Adrenal gland (tissue), 12 donors: ENCODE measurements around the gene ANXA10. TPM values are rescaled to one million over a fixed set of nuclear protein-coding genes. Genes with fewer than 3 reads are reported as not detected.
"Not testable (repeated sequence)": the region's sequence is repeated elsewhere in the genome, so short reads cannot be mapped to it uniquely, and the experiment has no call there.

Source experiments
- DNase-seq, 7 donors: peaks; one replicate each; pipeline ENCODE4 v3.0.0-alpha.2; 2019 to 2020
- H3K27ac ChIP-seq, 5 donors: fragments of 200-600 bp; sonication (generic) in 4 of 5; 1 replicate in 3 of 5; 2 replicates in 2 of 5; pipeline versions ENCODE4 v1.5.1 to v1.8.0; 2016 to 2020; ENCODE audit warnings: mild to moderate bottlenecking in 1 of 5
- H3K27me3 ChIP-seq: fragments of 200-600 bp; 2 replicates; pipeline ENCODE4 v1.8.0; 2021
- H3K36me3 ChIP-seq, 2 donors: fragments of 200-600 bp; replicated peaks in 1 of 2; 1 replicate in 1 of 2; 2 replicates in 1 of 2; pipeline versions ENCODE4 v1.5.1 to v1.8.0; 2018 to 2022
- H3K4me1 ChIP-seq, 2 donors: fragments of 200-600 bp; replicated peaks in 1 of 2; 1 replicate in 1 of 2; 2 replicates in 1 of 2; pipeline versions ENCODE4 v1.5.1 to v1.8.0; 2018 to 2021
- H3K4me3 ChIP-seq, 4 donors: fragments of 200-600 bp; sonication (generic) in 3 of 4; one replicate each; pipeline ENCODE4 v1.5.1; 2016 to 2018
- H3K9me3 ChIP-seq, 3 donors: fragments of 200-600 bp; sonication (generic) in 1 of 3; replicated peaks in 1 of 3; 1 replicate in 2 of 3; 2 replicates in 1 of 3; pipeline versions ENCODE4 v1.5.1 to v1.8.0; 2016 to 2021
- CTCF ChIP-seq, 6 experiments: fragments of 450-650 bp in 4 of 6; fragments of 200-600 bp in 2 of 6; sonication (generic) in 1 of 6; IDR thresholded peaks; 1 replicate in 5 of 6; 2 replicates in 1 of 6; pipeline versions ENCODE4 v1.5.1 to v1.8.0; 2016 to 2021; ENCODE audit warnings: antibody characterized with exemption in 6 of 6, mild to moderate bottlenecking in 2 of 6, moderate library complexity in 1 of 6
- POLR2A ChIP-seq, 2 donors: fragments of 450-650 bp; IDR thresholded peaks; one replicate each; pipeline ENCODE4 v1.6.1; 2017; ENCODE audit warnings: antibody characterized with exemption in 2 of 2, mild to moderate bottlenecking in 2 of 2, moderate library complexity in 1 of 2
- WGBS, 4 donors: extraction: QIAGEN DNeasy Blood & Tissue Kit in 2 of 4; methylation state at CpG; one replicate each; pipeline versions ENCODE4 v1.1.5 to v1.1.7; 2013 to 2017; 5-methylcytosine and 5-hydroxymethylcytosine counted together
- intact Hi-C, 2 donors: fragments of 100-400 bp; cut with DNase I; formaldehyde crosslinking; loops; one replicate each; pipeline versions ENCODE4 v1.14.1 to v1.15.0; 2022 to 2023
- polyA plus RNA-seq, 3 donors: library from polyadenylated mRNA; stranded (reverse); fragments of 200-250 nt in 2 of 3; fragments of 350-450 nt in 1 of 3; fragmentation: Illumina TruSeq in 1 of 3; extraction: RNeasy Lipid Tissue Mini Kit (QIAGEN cat#74804) in 1 of 3; gene quantifications; one replicate each; pipeline ENCODE4 v1.2.3, GENCODE V29; 2013 to 2014
- total RNA-seq, 9 donors: library from RNA; depleted of rRNA in 4 of 9; stranded (reverse); fragments of >200 nt in 4 of 9; fragments of 120-200 nt in 1 of 9; fragmentation: NEBNext Ultra II Directional in 1 of 9; extraction: Animal tissue kit (Norgen Biotek cat#: 25700) in 1 of 9; gene quantifications; one replicate each; pipeline versions ENCODE4 v1.1.0 to v1.2.4, GENCODE V29; 2013 to 2023
- donor health status: healthy with polysubstance abuse.
- donor health status: Bipolar disorder and iron deficiency.
- donor health status: DM: yes; HTN: yes; CAD: no.
- donor health status: DM: no; HTN: no; CAD: no.
- donor health status: DM: no; HTN: no; CAD: no.
- donor health status: DM: yes; HTN: yes; CAD: no.

ANXA10 gene
- total and polyA plus RNA-seq, 12 donors: 0.17 TPM; not detected in 11

DNA sequence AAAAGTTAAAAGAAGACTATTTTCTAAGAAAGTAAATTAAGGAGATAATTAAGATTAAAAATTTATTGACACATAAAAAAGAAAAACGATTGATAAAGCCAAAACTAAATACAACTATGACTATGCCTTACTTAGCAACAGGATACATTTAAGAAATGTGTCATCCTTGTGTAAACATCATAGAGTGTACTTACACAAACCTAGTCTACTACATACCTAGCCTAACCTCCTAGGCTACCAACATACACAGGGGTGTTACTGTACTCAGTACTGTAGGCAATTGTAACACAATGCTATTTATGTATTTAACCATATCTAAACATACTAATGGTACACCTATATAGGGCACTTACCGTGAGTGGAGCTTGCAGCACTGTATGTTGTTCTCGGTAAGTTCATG, 108.3 kb downstream of the ANXA10 start:
- intact Hi-C loops: no loop called here
- DNase-seq: no peak
- 69 to 78% (median 75%) methylated on average over 3 of the region's 3 CpGs for WGBS, 4 donors
- H3K27ac ChIP-seq: no peak overlapping the region
- H3K9me3 ChIP-seq: peaks cover 0 to 9% (median 0%) of the 10 kb centered on the region in 3 donors
- H3K36me3 ChIP-seq: no peaks in the 10 kb centered on the region
- TF ChIP-seq CTCF (IDR thresholded peaks at IDR 0.05) (no peak), POLR2A (IDR thresholded peaks at IDR 0.05) (no peak)
- no peaks in the 10 kb centered on the region for H3K27me3 ChIP-seq
- no peak overlapping the region for H3K4me3 ChIP-seq
- H3K4me1 ChIP-seq: no peaks in the 10 kb centered on the region

DNA sequence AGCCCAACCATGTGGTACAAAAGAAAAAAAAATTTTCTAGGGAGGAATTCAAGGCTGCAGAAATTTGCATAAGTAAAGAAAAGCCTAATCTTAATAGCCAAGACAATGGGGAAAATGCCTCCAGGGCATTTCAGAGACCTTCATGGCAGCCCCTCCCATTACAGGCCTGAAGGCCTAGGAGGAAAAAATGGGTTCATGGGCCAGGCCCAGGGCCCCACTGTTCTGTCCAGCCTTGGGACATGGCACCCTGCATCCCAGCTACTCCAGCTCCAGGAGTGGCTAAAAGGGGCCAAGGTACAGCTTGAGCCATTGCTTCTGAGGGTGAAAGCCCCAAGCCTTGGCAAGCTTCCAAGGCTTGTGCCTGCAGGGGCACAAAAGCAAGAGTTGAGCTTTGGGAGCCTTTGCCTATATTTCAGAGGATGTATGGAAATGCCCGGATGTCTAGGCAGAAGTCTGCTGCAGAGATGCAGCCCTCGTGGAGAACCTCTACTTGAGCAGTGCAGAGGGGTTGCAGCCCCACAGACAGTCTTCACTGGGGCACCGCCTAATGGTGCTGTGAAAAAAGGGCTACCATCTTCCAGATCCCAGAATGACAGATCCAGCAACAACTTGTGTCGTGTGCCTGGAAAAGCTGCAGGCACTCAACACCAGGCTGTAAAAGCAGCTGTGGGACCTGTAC, 111.0 kb downstream of the ANXA10 start:
- Histone ChIP-seq H3K4me3 (no peak overlapping the region), H3K36me3 (no peaks in the 10 kb centered on the region), H3K27ac (no peak overlapping the region), H3K4me1 (no peaks in the 10 kb centered on the region), H3K27me3 (no peaks in the 10 kb centered on the region), H3K9me3 (peaks cover 0 to 9% (median 0%) of the 10 kb centered on the region in 3 donors)
- 87 to 94% (median 91%) methylated on average over 3 to 4 of the region's 4 CpGs for WGBS, 4 donors
- no peak for DNase-seq
- intact Hi-C loops: no loop called here
- TF ChIP-seq POLR2A (IDR thresholded peaks at IDR 0.05) (no peak), CTCF (IDR thresholded peaks at IDR 0.05) (no peak)

DNA sequence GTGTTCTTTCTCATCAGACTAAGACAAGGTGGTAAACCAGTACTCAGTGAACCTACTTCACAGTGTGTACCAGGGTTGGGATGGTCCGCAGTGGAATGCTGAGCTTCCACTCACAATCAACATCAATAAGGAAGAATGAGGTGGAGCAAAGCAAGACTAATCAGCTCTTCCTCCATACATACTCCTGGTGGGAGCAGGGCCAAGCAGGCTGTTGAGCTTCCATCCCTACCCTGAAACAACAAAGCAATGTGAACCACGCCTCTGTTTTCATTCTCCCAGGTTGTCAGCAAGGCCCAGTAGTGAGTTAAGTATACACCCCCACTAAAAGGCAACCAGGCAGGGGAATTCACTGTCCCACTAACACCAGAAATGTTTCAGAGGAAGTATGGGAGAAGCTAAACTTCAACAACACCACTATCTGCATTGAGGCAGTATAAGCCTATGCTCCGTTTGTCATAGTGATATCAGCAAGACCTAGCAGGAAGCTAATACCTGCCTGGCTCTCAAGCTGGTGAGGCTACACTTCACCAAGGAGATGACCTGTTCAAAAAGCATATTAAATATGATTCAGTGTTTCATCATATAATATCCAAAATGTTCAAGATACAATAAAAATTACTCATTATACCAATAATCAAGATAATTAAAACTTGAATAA, 116.7 kb downstream of the ANXA10 start:
- TF ChIP-seq POLR2A (IDR thresholded peaks at IDR 0.05) (no peak), CTCF (IDR thresholded peaks at IDR 0.05) (no peak)
- Histone ChIP-seq H3K4me1 (no peaks in the 10 kb centered on the region), H3K9me3 (no peaks in the 10 kb centered on the region), H3K27me3 (no peaks in the 10 kb centered on the region), H3K36me3 (no peaks in the 10 kb centered on the region), H3K4me3 (no peak overlapping the region), H3K27ac (no peak overlapping the region)
- no peak for DNase-seq
- WGBS, 4 donors: 90 to 93% (median 90%) methylated on average over 3 of the region's 3 CpGs
- intact Hi-C loops: no loop called here

DNA sequence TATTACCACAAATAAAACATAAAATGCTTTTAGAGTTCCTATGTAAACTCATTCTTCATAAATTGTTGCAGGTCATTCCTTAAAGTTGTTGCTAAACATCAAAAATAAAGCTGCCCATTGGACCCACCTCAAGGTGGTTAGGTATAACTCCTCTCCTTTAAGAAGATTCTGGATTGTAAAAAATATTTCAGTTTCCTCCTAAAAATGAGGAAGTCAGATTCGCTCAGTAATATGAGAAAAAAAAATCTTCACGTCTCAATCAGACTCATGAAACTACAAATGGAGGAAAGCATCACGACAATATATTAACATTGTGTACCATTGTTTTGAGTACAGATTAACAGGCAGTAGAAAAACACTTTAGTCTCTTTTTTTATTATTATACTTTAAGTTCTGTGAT, 120.3 kb downstream of the ANXA10 start:
- Histone ChIP-seq H3K4me1 (no peaks in the 10 kb centered on the region), H3K9me3 (no peaks in the 10 kb centered on the region), H3K36me3 (no peaks in the 10 kb centered on the region), H3K27me3 (no peaks in the 10 kb centered on the region), H3K27ac (no peak overlapping the region), H3K4me3 (no peak overlapping the region)
- TF ChIP-seq CTCF (IDR thresholded peaks at IDR 0.05) (no peak), POLR2A (IDR thresholded peaks at IDR 0.05) (no peak)
- intact Hi-C loops: no loop called here
- DNase-seq: no peak
- 73 to 92% (median 84%) methylated on average over 3 of the region's 3 CpGs for WGBS, 4 donors

DNA sequence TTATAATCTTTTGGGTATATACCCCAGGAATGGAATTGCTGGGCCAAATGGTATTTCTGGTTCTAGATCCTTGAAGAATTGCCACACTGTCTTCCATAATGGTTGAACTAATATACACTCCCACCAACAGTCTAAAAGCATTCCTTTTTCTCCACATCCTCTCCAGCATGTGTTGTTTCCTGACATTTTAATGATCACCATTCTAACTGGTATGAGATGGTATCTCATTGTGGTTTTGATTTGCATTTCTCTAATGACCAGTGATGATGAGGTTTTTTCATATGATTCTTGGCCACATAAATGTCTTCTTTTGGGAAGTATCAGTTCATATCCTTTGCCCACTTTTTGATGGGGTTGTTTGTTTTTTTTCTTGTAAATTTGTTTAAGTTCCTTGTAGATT, 121.2 kb downstream of the ANXA10 start:
- intact Hi-C loops, H3K4me1 ChIP-seq, H3K36me3 ChIP-seq, H3K9me3 ChIP-seq, H3K4me3 ChIP-seq, H3K27ac ChIP-seq, DNase-seq, H3K27me3 ChIP-seq: not testable (repeated sequence)
